Measurements from ENCODE around the gene IQUB.
"Not testable (repeated sequence)": the region's sequence is repeated elsewhere in the genome, so short reads cannot be mapped to it uniquely, and the experiment has no call there.

IQUB gene

DNA sequence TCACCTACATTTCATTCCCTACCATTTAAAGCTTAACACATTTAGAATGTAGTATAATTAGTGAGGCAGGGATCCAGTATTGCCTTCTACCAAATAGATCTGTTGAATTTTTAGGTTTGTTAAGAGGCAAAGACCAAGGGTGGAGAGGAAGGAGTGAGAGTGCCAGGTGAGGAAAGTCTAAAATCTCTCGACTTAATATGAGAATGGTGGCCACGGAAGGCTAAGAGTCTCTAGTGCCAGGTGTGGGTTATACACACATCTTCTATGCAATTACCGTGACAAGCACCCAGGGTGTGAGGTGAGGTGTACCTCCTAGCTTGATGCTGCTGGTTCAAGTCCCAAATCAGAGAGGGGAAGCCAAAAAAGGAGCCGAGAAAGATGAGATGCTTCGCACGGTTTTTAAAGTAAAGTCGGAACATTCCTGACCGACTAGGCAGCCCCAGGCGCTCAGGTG, 439 bp downstream of the IQUB start:
- TF ChIP-seq EZH2phosphoT487 (conservative IDR thresholded peaks at IDR 0.05; ENCODE audit: low read length): no peak
- TF ChIP-seq, protein P1, sequence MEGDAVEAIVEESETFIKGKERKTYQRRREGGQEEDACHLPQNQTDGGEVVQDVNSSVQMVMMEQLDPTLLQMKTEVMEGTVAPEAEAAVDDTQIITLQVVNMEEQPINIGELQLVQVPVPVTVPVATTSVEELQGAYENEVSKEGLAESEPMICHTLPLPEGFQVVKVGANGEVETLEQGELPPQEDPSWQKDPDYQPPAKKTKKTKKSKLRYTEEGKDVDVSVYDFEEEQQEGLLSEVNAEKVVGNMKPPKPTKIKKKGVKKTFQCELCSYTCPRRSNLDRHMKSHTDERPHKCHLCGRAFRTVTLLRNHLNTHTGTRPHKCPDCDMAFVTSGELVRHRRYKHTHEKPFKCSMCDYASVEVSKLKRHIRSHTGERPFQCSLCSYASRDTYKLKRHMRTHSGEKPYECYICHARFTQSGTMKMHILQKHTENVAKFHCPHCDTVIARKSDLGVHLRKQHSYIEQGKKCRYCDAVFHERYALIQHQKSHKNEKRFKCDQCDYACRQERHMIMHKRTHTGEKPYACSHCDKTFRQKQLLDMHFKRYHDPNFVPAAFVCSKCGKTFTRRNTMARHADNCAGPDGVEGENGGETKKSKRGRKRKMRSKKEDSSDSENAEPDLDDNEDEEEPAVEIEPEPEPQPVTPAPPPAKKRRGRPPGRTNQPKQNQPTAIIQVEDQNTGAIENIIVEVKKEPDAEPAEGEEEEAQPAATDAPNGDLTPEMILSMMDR (IDR thresholded peaks at IDR 0.05; ENCODE audit: insufficient read depth, low read length, poor library complexity, severe bottlenecking): no peak
- Histone ChIP-seq H2AFZ (ENCODE audit: low read depth, low read length, severe bottlenecking) (peak overlapping the region; percentile 66), H3K79me2 (ENCODE audit: insufficient read depth, low read length) (no peaks in the 10 kb centered on the region)

DNA sequence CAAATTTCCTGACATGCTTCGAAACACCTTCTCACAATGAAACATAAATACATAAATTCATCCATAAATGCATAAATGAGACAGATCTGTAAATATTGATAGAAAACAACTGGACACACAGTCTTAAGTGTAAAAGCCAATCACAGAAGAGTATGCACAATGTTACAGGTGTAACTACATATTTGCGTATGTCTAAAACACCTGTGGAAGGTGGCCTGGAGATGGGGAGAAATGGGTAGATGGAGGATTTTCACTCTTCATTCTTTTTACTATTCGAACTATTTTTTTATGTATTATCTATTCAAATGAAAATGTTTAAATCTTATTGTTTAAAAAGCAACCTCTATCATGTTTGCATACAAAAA, 860 bp downstream of the IQUB start:
- TF ChIP-seq, protein P1 (IDR thresholded peaks at IDR 0.05; ENCODE audit: insufficient read depth, low read length, poor library complexity, severe bottlenecking): no peak
- no peak for TF ChIP-seq EZH2phosphoT487 (conservative IDR thresholded peaks at IDR 0.05; ENCODE audit: low read length)
- no peak overlapping the region for H3K4me3 ChIP-seq (ENCODE audit: insufficient read depth, low read length, poor library complexity, severe bottlenecking)
- no peak overlapping the region for H3K9ac ChIP-seq (ENCODE audit: low read length)

More for the DNA sequence above, 439 bp downstream of the IQUB start:
- Histone ChIP-seq H4K20me1 (ENCODE audit: low read depth, low read length) (no peaks in the 10 kb centered on the region), H3K9me2 (replicated peaks; ENCODE audit: insufficient read depth, low read length) (no peaks in the 10 kb centered on the region), H3K4me2 (ENCODE audit: low read depth, low read length, poor library complexity, severe bottlenecking) (peak overlapping the region; percentile 88), H3K36me3 (ENCODE audit: low read length) (no peaks in the 10 kb centered on the region), H3K4me3 (ENCODE audit: insufficient read depth, low read length, poor library complexity, severe bottlenecking) (peak overlapping the region; percentile 42), H3K9me3 (ENCODE audit: insufficient read depth, low read length) (no peaks in the 10 kb centered on the region), H3F3A (ENCODE audit: insufficient read depth) (peaks cover 22% of the 10 kb centered on the region), H3K27ac (ENCODE audit: low read depth, low read length) (no peak overlapping the region), H3K9ac (ENCODE audit: low read length) (no peak overlapping the region), H3K27me3 (ENCODE audit: low read length) (no peaks in the 10 kb centered on the region)

DNA sequence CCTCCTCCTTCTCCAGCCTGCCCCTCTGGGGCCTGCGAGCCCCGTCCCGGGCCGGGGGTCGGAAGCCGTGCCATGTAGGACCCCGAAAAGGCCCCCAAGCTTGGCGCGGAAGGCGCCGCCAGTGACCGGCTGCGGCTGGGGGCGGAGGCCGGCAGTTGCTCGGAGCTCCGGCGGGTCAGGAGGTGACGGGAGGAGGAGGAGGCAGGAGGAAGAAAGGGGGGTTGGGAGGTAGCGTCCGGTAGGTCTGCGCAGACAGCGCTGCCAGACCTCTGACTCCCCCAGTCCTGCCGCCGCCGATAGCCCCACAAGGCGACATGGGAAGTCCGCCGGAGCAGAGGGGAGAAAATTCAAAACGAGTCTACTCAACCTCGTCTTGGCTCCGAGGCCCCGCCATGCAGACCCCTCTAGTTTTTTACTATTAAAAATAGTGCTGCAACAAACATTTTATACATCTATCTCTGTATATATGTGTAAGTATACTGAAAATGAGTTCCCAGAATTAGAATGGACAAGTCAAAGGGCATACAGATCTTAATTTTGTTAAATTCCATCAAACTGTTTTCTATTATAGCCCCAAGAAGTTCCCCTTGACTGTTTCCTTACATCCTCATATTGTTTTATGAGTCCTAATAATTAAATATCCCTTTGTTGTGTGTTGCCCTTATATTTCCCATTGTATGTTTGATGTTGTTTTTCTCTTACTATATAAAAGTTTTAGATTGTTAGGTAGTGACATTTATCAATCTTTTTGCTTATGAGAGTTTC, 1.4 kb downstream of the IQUB start:
- H3K9ac ChIP-seq (ENCODE audit: low read length); H3K27ac ChIP-seq (ENCODE audit: low read depth, low read length); H3K9me3 ChIP-seq (ENCODE audit: insufficient read depth, low read length); H3K27me3 ChIP-seq (ENCODE audit: low read length); H3K9me2 ChIP-seq (replicated peaks; ENCODE audit: insufficient read depth, low read length); H4K20me1 ChIP-seq (ENCODE audit: low read depth, low read length); H3K79me2 ChIP-seq (ENCODE audit: insufficient read depth, low read length); H2AFZ ChIP-seq (ENCODE audit: low read depth, low read length, severe bottlenecking); H3K4me3 ChIP-seq (ENCODE audit: insufficient read depth, low read length, poor library complexity, severe bottlenecking); H3K36me3 ChIP-seq (ENCODE audit: low read length): not testable (repeated sequence)
- Histone ChIP-seq H3F3A (ENCODE audit: insufficient read depth) (peaks cover 19% of the 10 kb centered on the region), H3K4me2 (ENCODE audit: low read depth, low read length, poor library complexity, severe bottlenecking) (peak overlapping the region; percentile 17)

More for the DNA sequence above, 860 bp downstream of the IQUB start:
- no peaks in the 10 kb centered on the region for H3K36me3 ChIP-seq (ENCODE audit: low read length)
- no peak overlapping the region for H3K27ac ChIP-seq (ENCODE audit: low read depth, low read length)
- H3K27me3 ChIP-seq (ENCODE audit: low read length): no peaks in the 10 kb centered on the region
- no peaks in the 10 kb centered on the region for H3K9me2 ChIP-seq (replicated peaks; ENCODE audit: insufficient read depth, low read length)
- H2AFZ ChIP-seq (ENCODE audit: low read depth, low read length, severe bottlenecking): no peak overlapping the region
- H3K4me2 ChIP-seq (ENCODE audit: low read depth, low read length, poor library complexity, severe bottlenecking): peak overlapping the region; percentile 88
- no peaks in the 10 kb centered on the region for H3K79me2 ChIP-seq (ENCODE audit: insufficient read depth, low read length)
- no peaks in the 10 kb centered on the region for H4K20me1 ChIP-seq (ENCODE audit: low read depth, low read length)
- no peaks in the 10 kb centered on the region for H3K9me3 ChIP-seq (ENCODE audit: insufficient read depth, low read length)
- peaks cover 22% of the 10 kb centered on the region for H3F3A ChIP-seq (ENCODE audit: insufficient read depth)

DNA sequence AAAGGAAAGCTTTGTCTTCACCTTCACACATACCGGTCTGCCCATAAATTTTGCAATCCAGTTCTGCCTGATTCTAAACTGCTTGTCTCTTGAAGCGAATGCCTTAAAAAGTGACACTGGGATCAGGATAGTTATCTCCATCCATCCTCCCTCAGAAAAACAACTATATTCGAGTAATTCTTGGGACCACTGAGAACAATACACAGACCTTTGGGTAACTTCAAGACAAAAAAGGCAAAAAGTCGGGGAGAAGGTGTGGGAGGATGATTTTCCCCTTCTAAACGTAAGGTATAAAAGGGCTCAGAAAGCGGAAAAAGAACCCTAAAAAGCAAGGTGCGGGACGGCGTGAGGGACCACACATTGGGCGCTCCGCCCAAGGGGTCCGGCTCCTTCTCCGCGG, 2.1 kb downstream of the IQUB start:
- not testable (repeated sequence) for H4K20me1 ChIP-seq (ENCODE audit: low read depth, low read length); H3K9me3 ChIP-seq (ENCODE audit: insufficient read depth, low read length); H3K79me2 ChIP-seq (ENCODE audit: insufficient read depth, low read length); H3K4me2 ChIP-seq (ENCODE audit: low read depth, low read length, poor library complexity, severe bottlenecking); H3K27me3 ChIP-seq (ENCODE audit: low read length); H3K9me2 ChIP-seq (replicated peaks; ENCODE audit: insufficient read depth, low read length); H2AFZ ChIP-seq (ENCODE audit: low read depth, low read length, severe bottlenecking); H3K4me3 ChIP-seq (ENCODE audit: insufficient read depth, low read length, poor library complexity, severe bottlenecking); H3K9ac ChIP-seq (ENCODE audit: low read length); H3K27ac ChIP-seq (ENCODE audit: low read depth, low read length); H3K36me3 ChIP-seq (ENCODE audit: low read length)
- H3F3A ChIP-seq (ENCODE audit: insufficient read depth): peaks cover 19% of the 10 kb centered on the region

DNA sequence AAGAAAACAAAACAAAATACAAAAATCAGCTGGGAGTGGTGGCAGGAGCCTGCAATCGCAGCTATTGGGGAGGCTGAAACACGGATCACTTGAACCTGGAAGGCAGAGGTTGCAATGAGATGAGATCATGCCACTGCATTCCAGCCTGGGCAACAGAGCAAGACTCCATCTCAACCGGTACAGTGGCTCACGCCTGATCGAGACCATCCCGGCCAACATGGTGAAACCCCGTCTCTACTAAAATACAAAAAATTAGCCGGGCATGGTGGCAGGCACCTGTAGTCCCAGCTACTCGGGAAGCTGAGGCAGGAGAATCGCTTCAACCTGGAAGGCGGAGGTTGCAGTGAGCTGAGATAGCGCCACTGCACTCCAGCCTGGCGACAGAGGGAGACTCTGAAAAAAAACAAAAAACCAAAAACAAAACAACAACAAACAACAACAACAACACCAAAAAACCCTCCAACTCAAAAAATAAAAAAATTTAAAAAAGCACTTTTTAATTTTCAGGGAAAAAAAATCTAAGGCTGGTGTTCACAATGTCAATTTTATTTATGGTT, 4.3 kb downstream of the IQUB start:
- H3K79me2 ChIP-seq (ENCODE audit: insufficient read depth, low read length); H3K4me3 ChIP-seq (ENCODE audit: insufficient read depth, low read length, poor library complexity, severe bottlenecking); H3K27ac ChIP-seq (ENCODE audit: low read depth, low read length); H3K9ac ChIP-seq (ENCODE audit: low read length); H3K9me2 ChIP-seq (replicated peaks; ENCODE audit: insufficient read depth, low read length); H2AFZ ChIP-seq (ENCODE audit: low read depth, low read length, severe bottlenecking); H4K20me1 ChIP-seq (ENCODE audit: low read depth, low read length); H3K9me3 ChIP-seq (ENCODE audit: insufficient read depth, low read length); H3F3A ChIP-seq (ENCODE audit: insufficient read depth); H3K36me3 ChIP-seq (ENCODE audit: low read length); H3K4me2 ChIP-seq (ENCODE audit: low read depth, low read length, poor library complexity, severe bottlenecking); H3K27me3 ChIP-seq (ENCODE audit: low read length): not testable (repeated sequence)

All from SU-DHL-6 (cell line).